Glutamatergic neuron (in vitro differentiated cells): ENCODE results near the gene N4BP2. TPM values are rescaled to one million over a fixed set of nuclear protein-coding genes. Genes with fewer than 3 reads are reported as not detected.

Experiments used
- DNase-seq: peaks from one replicate; pipeline ENCODE4 v3.0.0; 2022
- H3K27ac Mint-ChIP-seq: one replicate; pipeline ENCODE4 v1.8.0; 2020; ENCODE audit warnings: mild to moderate bottlenecking, mixed read lengths, inconsistent platforms; ENCODE audit not compliant: unreplicated experiment
- H3K27me3 Mint-ChIP-seq: one replicate; pipeline ENCODE4 v1.8.0; 2020; ENCODE audit warnings: mild to moderate bottlenecking, moderate library complexity, mixed read lengths, inconsistent platforms; ENCODE audit not compliant: unreplicated experiment
- H3K36me3 Mint-ChIP-seq: one replicate; pipeline ENCODE4 v1.8.0; 2020; ENCODE audit warnings: mild to moderate bottlenecking, mixed read lengths, inconsistent platforms; ENCODE audit not compliant: unreplicated experiment
- H3K4me1 Mint-ChIP-seq: one replicate; pipeline ENCODE4 v1.8.0; 2020; ENCODE audit warnings: mild to moderate bottlenecking, low read depth, mixed read lengths, inconsistent platforms; ENCODE audit not compliant: unreplicated experiment
- H3K4me3 Mint-ChIP-seq: one replicate; pipeline ENCODE4 v1.8.0; 2020; ENCODE audit warnings: mild to moderate bottlenecking, mixed read lengths, inconsistent platforms; ENCODE audit not compliant: unreplicated experiment
- H3K9me3 Mint-ChIP-seq: one replicate; pipeline ENCODE4 v1.8.0; 2020; ENCODE audit warnings: mild to moderate bottlenecking, moderate library complexity, mixed read lengths, inconsistent platforms; ENCODE audit not compliant: unreplicated experiment
- CTCF ChIP-seq: fragments of 200-600 bp; sonication (generic); IDR thresholded peaks from one replicate; pipeline ENCODE4 v1.5.0; 2021; ENCODE audit not compliant: partially characterized antibody, unreplicated experiment
- total RNA-seq: library from RNA; stranded (reverse); fragmentation: NEBNext Ultra II Directional; extraction: Animal tissue kit (Norgen Biotek cat#: 25700); gene quantifications from one replicate; pipeline ENCODE4 v1.2.1, GENCODE V29; 2021; ENCODE audit not compliant: unreplicated experiment

The N4BP2 gene
- total RNA-seq, 1 donor from 2014 or later, result 9.7 TPM

DNA sequence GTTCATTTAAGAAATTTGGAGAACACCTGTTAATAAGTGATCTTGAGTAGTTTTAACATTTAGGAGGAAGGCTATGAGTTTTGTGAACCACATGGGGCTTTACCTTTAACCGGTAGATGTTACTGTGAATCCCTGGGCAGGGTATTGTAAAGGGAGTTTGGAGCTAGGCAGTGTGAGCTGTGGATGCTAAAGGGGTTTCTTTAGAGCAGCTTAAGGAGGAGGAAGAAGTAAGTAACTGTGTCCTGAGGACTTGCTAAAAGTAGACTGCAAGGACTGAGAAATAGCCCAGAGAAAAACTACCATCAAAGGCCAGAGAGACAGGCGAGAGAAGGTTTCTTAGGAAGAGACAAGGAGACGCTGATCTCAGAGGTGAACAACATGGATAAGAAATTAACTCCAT lies 145.8 kb downstream of the N4BP2 start:
- Mint-ChIP-seq H3K36me3 (no peaks in the 10 kb centered on the region), H3K27me3 (peaks cover 3% of the 10 kb centered on the region), H3K4me3 (no peak overlapping the region), H3K27ac (no peak overlapping the region), H3K9me3 (no peaks in the 10 kb centered on the region), H3K4me1 (no peaks in the 10 kb centered on the region)
- DNase-seq, result no peak
- TF ChIP-seq CTCF, result no peak

DNA sequence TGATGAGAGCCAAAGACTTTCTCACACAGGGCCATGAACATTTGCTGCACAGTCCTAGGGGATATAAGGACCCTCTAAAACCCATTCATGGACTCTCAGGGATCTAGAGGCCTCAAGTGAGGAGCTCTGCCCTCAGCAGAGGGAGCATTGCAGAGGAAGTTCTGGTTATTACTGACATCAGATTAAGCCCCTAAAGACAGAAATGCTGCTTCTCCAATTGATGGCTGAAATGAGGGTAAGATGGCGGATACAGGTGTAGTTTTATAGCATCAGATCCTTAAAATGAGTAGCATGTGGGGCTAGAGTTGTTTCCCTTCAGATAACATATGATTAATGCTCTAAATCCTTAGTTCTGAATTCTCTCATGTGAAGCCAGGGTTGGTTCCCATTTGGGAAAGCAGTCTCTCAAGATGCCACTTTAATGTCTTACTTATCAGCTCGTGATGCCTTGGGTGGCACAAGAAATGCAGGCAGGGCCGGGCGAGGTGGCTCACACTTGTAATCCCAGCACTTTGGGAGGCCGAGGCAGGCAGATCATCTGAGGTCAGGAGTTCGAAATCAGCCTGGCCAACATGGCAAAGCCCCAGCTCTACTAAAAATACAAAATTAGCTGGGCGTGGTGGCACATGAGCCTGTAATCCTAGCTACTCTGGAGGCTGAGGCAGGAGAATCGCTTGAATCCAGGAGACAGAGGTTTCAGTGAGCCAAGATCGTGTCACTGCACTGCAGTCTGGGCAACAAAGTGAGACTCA lies 148.0 kb downstream of the N4BP2 start:
- Mint-ChIP-seq H3K4me1 (no peaks in the 10 kb centered on the region), H3K27me3 (peaks cover 3% of the 10 kb centered on the region), H3K27ac (no peak overlapping the region), H3K4me3 (no peak overlapping the region), H3K36me3 (no peaks in the 10 kb centered on the region), H3K9me3 (no peaks in the 10 kb centered on the region)
- TF ChIP-seq CTCF, result no peak
- no peak for DNase-seq

GRCh38 chr4:40205259-40206198 lies 148.9 kb downstream of the N4BP2 start:
- Mint-ChIP-seq H3K27me3 (peaks cover 3% of the 10 kb centered on the region), H3K27ac (no peak overlapping the region), H3K9me3 (no peaks in the 10 kb centered on the region), H3K36me3 (no peaks in the 10 kb centered on the region), H3K4me1 (no peaks in the 10 kb centered on the region), H3K4me3 (no peak overlapping the region)
- TF ChIP-seq CTCF, result no peak
- DNase-seq, result no peak

GRCh38 chr4:40206426-40206825 lies 149.8 kb downstream of the N4BP2 start:
- peaks cover 3% of the 10 kb centered on the region for H3K27me3 Mint-ChIP-seq
- no peak for DNase-seq
- TF ChIP-seq CTCF, result no peak
- H3K4me1 Mint-ChIP-seq, result no peaks in the 10 kb centered on the region
- H3K27ac Mint-ChIP-seq, result no peak overlapping the region
- H3K9me3 Mint-ChIP-seq, result no peaks in the 10 kb centered on the region
- no peaks in the 10 kb centered on the region for H3K36me3 Mint-ChIP-seq
- no peak overlapping the region for H3K4me3 Mint-ChIP-seq

Other genes with a start within 250 kb of the N4BP2 start
- 66.0 TPM for gene PDS5A, start 78.9 kb upstream of the N4BP2 start, total RNA-seq
- not detected for gene RHOH, start 140.2 kb downstream of the N4BP2 start, total RNA-seq